Osteoblast (primary cell): ENCODE results near the gene MPPED2. TPM values are rescaled to one million over a fixed set of nuclear protein-coding genes. Genes with fewer than 3 reads are reported as not detected.

ENCODE experiments used
- DNase-seq: peaks from one replicate; pipeline ENCODE4 v3.0.0; 2011; ENCODE audit warnings: low spot score, mixed read lengths; ENCODE audit not compliant: insufficient read length; ENCODE audit errors: missing footprints
- H2AFZ ChIP-seq: 2 replicates; pipeline ENCODE4 v1.6.0; 2011; ENCODE audit warnings: mild to moderate bottlenecking, low read length
- H3K27ac ChIP-seq: 2 replicates; pipeline ENCODE4 v1.5.1; 2011; ENCODE audit warnings: mild to moderate bottlenecking, low read depth, low read length, moderate library complexity
- H3K27me3 ChIP-seq: 2 replicates; pipeline ENCODE4 v1.6.0; 2012; ENCODE audit warnings: mild to moderate bottlenecking, control low read depth, inconsistent platforms, low read length, moderate library complexity; ENCODE audit not compliant: insufficient read depth
- H3K36me3 ChIP-seq: 2 replicates; pipeline ENCODE4 v1.5.1; 2011; ENCODE audit warnings: mild to moderate bottlenecking, low read length, control low read depth, moderate library complexity; ENCODE audit not compliant: insufficient read depth
- H3K4me1 ChIP-seq: 2 replicates; pipeline ENCODE4 v1.5.1; 2011; ENCODE audit warnings: mild to moderate bottlenecking, low read length, control low read depth, moderate library complexity; ENCODE audit not compliant: insufficient read depth
- H3K4me2 ChIP-seq: 2 replicates; pipeline ENCODE4 v1.6.0; 2011; ENCODE audit warnings: mild to moderate bottlenecking, low read length; ENCODE audit not compliant: insufficient read depth
- H3K4me3 ChIP-seq: fragments of 200-600 bp; sonication (generic); 3 replicates; pipeline ENCODE4 v1.5.1; 2012; ENCODE audit warnings: mild to moderate bottlenecking, low read length, inconsistent platforms; ENCODE audit not compliant: insufficient read depth
- H3K79me2 ChIP-seq: 2 replicates; pipeline ENCODE4 v1.6.0; 2012; ENCODE audit warnings: mild to moderate bottlenecking, low read length, control low read depth, inconsistent platforms; ENCODE audit not compliant: insufficient read depth
- H3K9me3 ChIP-seq: 2 replicates; pipeline ENCODE4 v1.5.1; 2011; ENCODE audit warnings: low read depth, low read length, control low read depth
- H4K20me1 ChIP-seq: 2 replicates; pipeline ENCODE4 v1.6.0; 2012; ENCODE audit warnings: mild to moderate bottlenecking, low read length, control low read depth; ENCODE audit not compliant: insufficient read depth
- CTCF ChIP-seq: IDR thresholded peaks from 2 replicates; pipeline ENCODE4 v1.5.1; 2011; ENCODE audit warnings: mild to moderate bottlenecking, low read depth, low read length, moderate library complexity; ENCODE audit errors: extremely low read depth
- total RNA-seq: library from RNA; depleted of rRNA; stranded (reverse); fragments of >200 nt; gene quantifications from 2 replicates; pipeline ENCODE4 v1.2.3, GENCODE V29; 2012

MPPED2 gene
- total RNA-seq, 1 donor: 2.2 TPM

GRCh38 chr11:30505603-30506002 is 80.5 kb downstream of the MPPED2 start:
- DNase-seq: no peak
- no peaks in the 10 kb centered on the region for H3K27me3 ChIP-seq
- no peak overlapping the region for H3K4me2 ChIP-seq
- H3K9me3 ChIP-seq: no peaks in the 10 kb centered on the region
- no peak overlapping the region for H2AFZ ChIP-seq
- no peak overlapping the region for H3K27ac ChIP-seq
- H3K4me1 ChIP-seq: no peaks in the 10 kb centered on the region
- TF ChIP-seq CTCF: no peak
- H3K4me3 ChIP-seq: no peak overlapping the region
- no peaks in the 10 kb centered on the region for H3K79me2 ChIP-seq
- H3K36me3 ChIP-seq: no peaks in the 10 kb centered on the region
- H4K20me1 ChIP-seq: no peaks in the 10 kb centered on the region

- H2AFZ ChIP-seq: no peak overlapping the region
- no peaks in the 10 kb centered on the region for H3K27me3 ChIP-seq
- H3K4me2 ChIP-seq: no peak overlapping the region
- no peaks in the 10 kb centered on the region for H3K9me3 ChIP-seq
- no peak for DNase-seq
- H3K79me2 ChIP-seq: no peaks in the 10 kb centered on the region
- no peaks in the 10 kb centered on the region for H3K36me3 ChIP-seq
- no peaks in the 10 kb centered on the region for H4K20me1 ChIP-seq
- H3K27ac ChIP-seq: no peak overlapping the region
- H3K4me1 ChIP-seq: no peaks in the 10 kb centered on the region
- H3K4me3 ChIP-seq: no peak overlapping the region
- TF ChIP-seq CTCF: no peak
Observed at GRCh38 chr11:30504468-30504867, 81.7 kb downstream of the MPPED2 start.

GRCh38 chr11:30503156-30503555 is 83.0 kb downstream of the MPPED2 start:
- H3K27me3 ChIP-seq: no peaks in the 10 kb centered on the region
- H3K27ac ChIP-seq: no peak overlapping the region
- no peaks in the 10 kb centered on the region for H3K4me1 ChIP-seq
- no peak for TF ChIP-seq CTCF
- H3K79me2 ChIP-seq: no peaks in the 10 kb centered on the region
- no peaks in the 10 kb centered on the region for H4K20me1 ChIP-seq
- H3K9me3 ChIP-seq: no peaks in the 10 kb centered on the region
- no peaks in the 10 kb centered on the region for H3K36me3 ChIP-seq
- no peak overlapping the region for H2AFZ ChIP-seq
- H3K4me3 ChIP-seq: no peak overlapping the region
- DNase-seq: no peak
- no peak overlapping the region for H3K4me2 ChIP-seq

- Histone ChIP-seq H3K27me3 (no peaks in the 10 kb centered on the region), H3K79me2 (no peaks in the 10 kb centered on the region), H3K27ac (no peak overlapping the region), H3K4me3 (no peak overlapping the region), H3K36me3 (no peaks in the 10 kb centered on the region), H3K9me3 (no peaks in the 10 kb centered on the region), H2AFZ (no peak overlapping the region), H3K4me1 (no peaks in the 10 kb centered on the region), H4K20me1 (no peaks in the 10 kb centered on the region), H3K4me2 (no peak overlapping the region)
- no peak for DNase-seq
- no peak for TF ChIP-seq CTCF
Observed at GRCh38 chr11:30502305-30502704, 83.8 kb downstream of the MPPED2 start.
